ENCODE data around the gene INPP5K.

INPP5K gene

GRCh38 chr17:1484676-1485422 is 31.6 kb downstream of the INPP5K start:
- DNase-seq = no peak

- DNase-seq = no peak
Measured at GRCh38 chr17:1484060-1484535, 32.3 kb downstream of the INPP5K start.

GRCh38 chr17:1482680-1483079 is 33.7 kb downstream of the INPP5K start:
- DNase-seq = no peak

GRCh38 chr17:1481736-1482135 is 34.7 kb downstream of the INPP5K start:
- DNase-seq = no peak

GRCh38 chr17:1480747-1481465 is 35.5 kb downstream of the INPP5K start:
- no peak for DNase-seq

- DNase-seq = no peak
Measured at GRCh38 chr17:1478418-1478817, 38.0 kb downstream of the INPP5K start.

GRCh38 chr17:1475321-1475854 is 41.0 kb downstream of the INPP5K start:
- no peak for DNase-seq

GRCh38 chr17:1474402-1475189 is 41.8 kb downstream of the INPP5K start:
- DNase-seq = no peak

GRCh38 chr17:1473841-1474240 is 42.6 kb downstream of the INPP5K start:
- DNase-seq = no peak

- DNase-seq = no peak
Measured at GRCh38 chr17:1473170-1473569, 43.2 kb downstream of the INPP5K start.

GRCh38 chr17:1471911-1472821 is 44.2 kb downstream of the INPP5K start:
- no peak for DNase-seq

- DNase-seq = no peak
Measured at GRCh38 chr17:1471490-1471889, 44.9 kb downstream of the INPP5K start.

- no peak for DNase-seq
Measured at GRCh38 chr17:1470755-1471462, 45.5 kb downstream of the INPP5K start.

- no peak for DNase-seq
Measured at GRCh38 chr17:1470071-1470754, 46.2 kb downstream of the INPP5K start.

GRCh38 chr17:1469231-1469852 is 47.1 kb downstream of the INPP5K start:
- no peak for DNase-seq

GRCh38 chr17:1467898-1468492 is 48.4 kb downstream of the INPP5K start:
- no peak for DNase-seq

- DNase-seq = no peak
Measured at GRCh38 chr17:1467258-1467657, 49.2 kb downstream of the INPP5K start.

- DNase-seq = no peak
Measured at GRCh38 chr17:1464186-1464585, 52.2 kb downstream of the INPP5K start.

- no peak for DNase-seq
Measured at GRCh38 chr17:1462164-1463112, 54.0 kb downstream of the INPP5K start.

All from stimulated activated CD4-positive, alpha-beta T cell treated with anti-CD3 and anti-CD28 coated beads, Interleukin-4, amount 100 ng/mL, for 1 hour (primary cell).